GM19238 (cell line): ENCODE measurements around the gene UBE2Q2.
"Not testable (repeated sequence)": the region's sequence is repeated elsewhere in the genome, so short reads cannot be mapped to it uniquely, and the experiment has no call there.

Source experiments
- DNase-seq: peaks from one replicate; pipeline ENCODE4 v3.0.0; 2011; ENCODE audit warnings: low spot score; ENCODE audit not compliant: insufficient read length

The UBE2Q2 gene

GRCh38 chr15:75842722-75843677 lies at the start of gene UBE2Q2:
Gene UBE2Q2, plus strand, starts transcription at chr15:75843447. Its CDS starts 220 bp downstream, at chr15:75843667.
- peak; percentile 77 for DNase-seq

GRCh38 chr15:75796321-75796720 lies 46.9 kb upstream of the UBE2Q2 start:
- DNase-seq = no peak

GRCh38 chr15:75797146-75797545 lies 46.1 kb upstream of the UBE2Q2 start:
- not testable (repeated sequence) for DNase-seq

GRCh38 chr15:75799190-75799589 lies 44.1 kb upstream of the UBE2Q2 start:
- DNase-seq = no peak

GRCh38 chr15:75800409-75800808 lies 42.8 kb upstream of the UBE2Q2 start:
- DNase-seq = not testable (repeated sequence)

- peak; percentile 84 for DNase-seq
Measured at GRCh38 chr15:75801859-75802593, 41.2 kb upstream of the UBE2Q2 start.

- not testable (repeated sequence) for DNase-seq
Measured at GRCh38 chr15:75807486-75807885, 35.8 kb upstream of the UBE2Q2 start.

- DNase-seq = not testable (repeated sequence)
Measured at GRCh38 chr15:75808009-75808408, 35.2 kb upstream of the UBE2Q2 start.

GRCh38 chr15:75808563-75808962 lies 34.7 kb upstream of the UBE2Q2 start:
- no peak for DNase-seq

- DNase-seq = no peak
Measured at GRCh38 chr15:75809986-75810750, 33.1 kb upstream of the UBE2Q2 start.

- no peak for DNase-seq
Measured at GRCh38 chr15:75810874-75811498, 32.3 kb upstream of the UBE2Q2 start.

GRCh38 chr15:75811626-75812025 lies 31.6 kb upstream of the UBE2Q2 start:
- DNase-seq = no peak

GRCh38 chr15:75814794-75815193 lies 28.5 kb upstream of the UBE2Q2 start:
- no peak for DNase-seq

GRCh38 chr15:75815811-75816719 lies 27.2 kb upstream of the UBE2Q2 start:
- no peak for DNase-seq

- DNase-seq = no peak
Measured at GRCh38 chr15:75817138-75817935, 25.9 kb upstream of the UBE2Q2 start.

- no peak for DNase-seq
Measured at GRCh38 chr15:75820206-75820605, 23.0 kb upstream of the UBE2Q2 start.

- no peak for DNase-seq
Measured at GRCh38 chr15:75821786-75822345, 21.4 kb upstream of the UBE2Q2 start.

GRCh38 chr15:75822685-75823278 lies 20.5 kb upstream of the UBE2Q2 start:
- no peak for DNase-seq
